HUES6 (cell line): Measurements from ENCODE around the gene TUBA1A.
"Not testable (repeated sequence)": the region's sequence is repeated elsewhere in the genome, so short reads cannot be mapped to it uniquely, and the experiment has no call there.

Experiments used
- H3K27ac ChIP-seq: 2 replicates; pipeline ENCODE4 v1.7.0; 2013; ENCODE audit warnings: low read depth, mild to moderate bottlenecking, low read length, inconsistent platforms
- H3K27me3 ChIP-seq: 2 replicates; pipeline ENCODE4 v1.6.1; 2013; ENCODE audit warnings: low read length; ENCODE audit not compliant: control insufficient read depth, insufficient read depth
- H3K36me3 ChIP-seq: 2 replicates; pipeline ENCODE4 v1.6.1; 2013; ENCODE audit warnings: low read length; ENCODE audit not compliant: control insufficient read depth, insufficient read depth
- H3K4me1 ChIP-seq: 2 replicates; pipeline ENCODE4 v1.6.1; 2013; ENCODE audit warnings: low read length; ENCODE audit not compliant: control insufficient read depth, insufficient read depth
- H3K4me3 ChIP-seq: 2 replicates; pipeline ENCODE4 v1.5.1; 2013; ENCODE audit warnings: low read depth, low read length
- H3K9ac ChIP-seq: one replicate; pipeline ENCODE4 v1.6.1; 2013; ENCODE audit warnings: mild to moderate bottlenecking, low read length
- H3K9me3 ChIP-seq: 2 replicates; pipeline ENCODE4 v1.6.1; 2013; ENCODE audit warnings: low read depth, low read length; ENCODE audit not compliant: control insufficient read depth, insufficient read depth

Gene TUBA1A

DNA sequence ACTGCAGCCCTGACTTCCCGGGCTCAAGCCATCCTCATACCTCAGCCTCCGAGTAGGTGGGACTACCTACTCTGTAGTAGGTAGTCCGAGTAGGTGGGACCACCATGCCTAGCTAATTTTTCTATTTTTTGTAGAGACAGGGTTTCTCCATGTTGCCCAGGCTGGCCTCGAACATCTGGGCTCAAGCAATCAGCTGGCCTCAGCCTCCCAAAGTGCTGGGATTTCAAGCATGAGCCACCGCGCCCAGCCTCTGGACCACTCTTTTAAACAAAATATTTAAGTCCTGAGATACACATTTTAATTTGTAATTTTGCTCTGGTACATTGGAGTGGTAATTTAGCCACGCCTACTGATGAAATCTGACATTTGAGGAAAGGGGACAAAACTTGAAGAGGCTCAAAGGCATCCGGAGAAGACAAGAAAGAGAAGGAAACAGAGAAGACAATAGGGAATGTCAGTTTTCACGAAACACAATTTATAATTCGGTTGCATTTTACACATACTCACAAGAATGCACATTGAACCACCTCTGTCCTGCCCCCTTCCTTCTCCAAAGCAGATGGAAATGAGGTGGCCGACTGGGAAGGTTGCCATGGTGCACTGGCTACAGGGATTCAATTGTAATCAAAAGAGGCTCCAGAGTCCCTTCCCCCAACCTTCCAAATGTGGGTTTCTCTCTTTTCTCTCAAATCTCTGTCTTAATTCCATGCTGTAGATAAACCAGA, 9.7 kb upstream of the TUBA1A start:
- Histone ChIP-seq H3K27me3 (no peaks in the 10 kb centered on the region), H3K9me3 (no peaks in the 10 kb centered on the region), H3K36me3 (no peaks in the 10 kb centered on the region), H3K4me3 (no peak overlapping the region), H3K4me1 (peaks cover 27% of the 10 kb centered on the region), H3K9ac (no peak overlapping the region), H3K27ac (no peak overlapping the region)

DNA sequence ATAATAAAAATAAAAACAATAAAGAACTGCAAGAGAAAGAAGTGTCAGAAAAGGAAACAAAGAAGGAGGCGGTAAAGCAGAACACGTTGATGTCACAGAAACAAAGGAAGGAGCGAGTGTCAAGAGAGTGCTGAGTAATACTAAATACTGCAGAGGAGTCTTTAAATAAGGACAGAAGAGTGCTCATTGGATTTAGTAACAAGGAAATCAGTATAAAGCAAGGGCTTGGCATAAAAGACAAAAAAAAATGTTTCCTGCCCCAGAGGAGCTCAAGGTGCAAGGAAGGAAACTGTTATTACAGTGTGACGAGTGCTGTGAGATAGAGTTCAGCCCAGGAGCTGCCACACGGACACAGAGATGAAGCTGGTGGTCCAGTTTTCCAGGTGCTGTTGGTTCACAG, 8.4 kb upstream of the TUBA1A start:
- no peaks in the 10 kb centered on the region for H3K36me3 ChIP-seq
- peaks cover 27% of the 10 kb centered on the region for H3K4me1 ChIP-seq
- H3K9ac ChIP-seq, result no peak overlapping the region
- no peak overlapping the region for H3K4me3 ChIP-seq
- no peaks in the 10 kb centered on the region for H3K9me3 ChIP-seq
- H3K27ac ChIP-seq, result no peak overlapping the region
- no peaks in the 10 kb centered on the region for H3K27me3 ChIP-seq

DNA sequence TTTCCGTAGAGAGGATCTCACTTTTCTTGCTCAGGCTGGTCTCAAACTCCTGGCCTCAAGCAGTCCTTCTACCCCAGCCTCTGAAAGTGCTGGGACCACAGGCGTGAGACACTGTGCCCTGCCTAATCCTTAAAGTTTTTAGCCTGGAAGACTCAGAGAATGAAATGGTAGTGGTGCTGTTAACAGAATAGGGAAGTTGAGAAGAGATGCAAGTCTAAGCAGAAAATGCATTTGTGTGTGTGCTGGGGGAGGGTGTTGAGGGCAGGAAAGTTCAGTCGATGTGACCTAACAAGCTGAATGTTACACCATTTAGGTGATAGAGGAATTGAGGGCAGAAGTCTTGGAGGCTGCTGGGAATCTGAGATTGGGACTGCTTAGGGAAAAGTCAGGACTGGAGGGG, 6.9 kb upstream of the TUBA1A start:
- peaks cover 13% of the 10 kb centered on the region; the same call in 1 of the 2 replicates for H3K4me1 ChIP-seq
- H3K9ac ChIP-seq, result no peak overlapping the region

DNA sequence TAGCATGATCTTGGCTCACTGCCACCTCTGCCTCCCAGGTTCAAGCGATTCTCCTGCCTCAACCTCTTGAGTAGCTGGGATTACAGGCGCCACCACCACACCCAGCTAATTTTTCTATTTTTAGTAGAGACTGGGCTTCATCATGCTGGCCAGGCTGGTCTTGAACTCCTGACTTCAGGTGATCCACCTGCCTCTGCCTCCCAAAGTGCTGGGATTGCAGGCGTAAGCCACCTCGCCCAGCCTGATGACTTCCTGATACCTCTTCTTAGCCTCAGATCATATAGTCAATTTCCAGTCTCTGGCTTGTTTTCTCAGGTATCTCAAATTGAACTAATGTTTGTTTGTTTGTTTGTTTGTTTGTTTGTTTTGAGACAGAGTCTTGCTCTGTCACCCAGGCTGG, 4.9 kb upstream of the TUBA1A start:
- H3K4me1 ChIP-seq, result peaks cover 15% of the 10 kb centered on the region
- H3K27ac ChIP-seq, H3K36me3 ChIP-seq, H3K27me3 ChIP-seq, H3K9ac ChIP-seq, H3K9me3 ChIP-seq, H3K4me3 ChIP-seq: not testable (repeated sequence)

More for the DNA sequence above, 6.9 kb upstream of the TUBA1A start:
- no peaks in the 10 kb centered on the region for H3K36me3 ChIP-seq
- H3K27ac ChIP-seq, result no peak overlapping the region
- no peak overlapping the region for H3K4me3 ChIP-seq
- H3K9me3 ChIP-seq, result no peaks in the 10 kb centered on the region
- no peaks in the 10 kb centered on the region for H3K27me3 ChIP-seq

DNA sequence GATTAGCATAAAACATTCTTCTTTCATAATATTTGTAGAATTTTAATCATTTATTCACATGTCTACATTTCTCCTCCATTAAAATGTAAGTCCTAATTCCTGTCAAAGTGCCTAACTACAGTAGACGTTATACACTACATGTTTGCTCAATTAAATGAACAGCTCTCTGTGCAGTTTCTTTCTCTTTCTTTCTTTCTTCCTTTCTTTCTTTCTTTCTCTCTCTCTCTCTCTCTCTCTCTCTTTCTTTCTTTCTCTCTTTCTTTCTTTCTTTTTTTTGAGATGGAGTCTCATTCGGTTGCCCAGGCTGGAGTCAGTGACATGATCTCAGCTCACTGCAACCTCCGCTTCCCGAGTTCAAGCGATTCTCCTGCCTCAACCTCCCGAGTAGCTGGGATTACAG, 2.6 kb upstream of the TUBA1A start:
- H3K4me3 ChIP-seq, H3K27me3 ChIP-seq, H3K9me3 ChIP-seq, H3K9ac ChIP-seq, H3K27ac ChIP-seq, H3K36me3 ChIP-seq: not testable (repeated sequence)
- H3K4me1 ChIP-seq, result peaks cover 15% of the 10 kb centered on the region

DNA sequence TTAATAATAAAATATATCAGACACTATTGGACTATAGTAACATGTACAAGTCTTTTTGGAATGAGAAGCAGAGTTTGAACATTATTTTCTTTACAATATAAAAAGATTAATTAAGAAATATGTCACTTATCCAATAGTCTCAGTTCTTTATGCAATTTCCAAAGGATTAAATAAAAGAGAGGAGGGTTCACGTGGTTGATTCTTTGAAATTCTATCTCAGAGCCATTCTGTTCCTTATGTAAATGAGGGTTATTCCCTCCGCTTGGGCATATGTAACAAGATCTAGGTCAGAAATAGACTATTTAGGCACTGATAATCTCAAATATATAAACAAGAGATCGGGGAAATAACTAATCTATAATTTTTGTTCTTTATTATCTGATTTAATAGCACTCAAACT, 2.1 kb upstream of the TUBA1A start:
- Histone ChIP-seq H3K4me3 (no peak overlapping the region), H3K4me1 (peaks cover 15% of the 10 kb centered on the region), H3K9me3 (no peaks in the 10 kb centered on the region), H3K27me3 (no peaks in the 10 kb centered on the region), H3K27ac (no peak overlapping the region), H3K9ac (no peak overlapping the region), H3K36me3 (peaks cover 7% of the 10 kb centered on the region)

DNA sequence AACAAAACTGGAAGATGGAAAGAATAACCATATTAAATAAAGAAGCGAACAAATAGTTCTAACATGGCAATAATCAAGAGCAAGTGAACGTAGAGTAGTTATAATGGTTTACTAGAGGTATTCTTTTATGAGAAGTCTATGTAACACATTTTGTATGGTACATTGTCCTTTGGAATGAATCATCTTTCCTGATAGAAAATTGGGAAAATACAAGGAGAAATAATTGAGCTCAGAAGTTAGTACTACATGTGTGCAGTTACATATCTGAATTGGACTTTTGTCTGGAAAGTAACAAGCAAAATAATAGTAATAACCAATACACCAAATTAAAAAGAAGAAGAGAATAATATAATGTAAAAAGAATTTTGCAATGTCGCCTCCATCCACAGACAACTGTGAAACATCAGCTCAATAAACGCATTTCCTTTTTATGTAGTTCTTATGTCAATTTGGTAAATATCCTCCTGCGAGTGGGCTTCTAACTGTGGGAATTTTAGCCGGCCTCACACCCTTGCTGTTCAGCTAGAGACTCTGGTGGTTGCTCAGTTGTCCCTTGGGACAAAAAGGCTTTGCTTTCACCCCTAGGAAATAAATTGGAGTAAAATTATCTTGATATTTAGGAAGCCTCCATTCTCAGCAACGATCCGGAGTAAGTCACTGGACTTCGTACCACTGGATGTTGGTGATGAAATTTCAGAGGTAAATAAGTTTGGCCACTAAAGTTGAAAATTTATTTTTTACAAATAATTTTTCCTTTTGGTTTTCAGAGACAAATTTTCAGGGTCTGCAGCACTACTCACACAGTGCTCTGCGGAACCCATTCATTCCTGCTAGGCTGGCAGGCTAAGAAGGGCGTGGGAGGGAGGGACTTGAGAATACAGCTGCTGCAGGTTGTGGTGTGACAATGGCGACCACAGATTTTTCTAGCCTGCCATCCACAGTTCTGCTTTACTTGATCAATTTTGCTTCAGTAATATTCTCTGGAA, 1.1 kb upstream of the TUBA1A start:
- no peak overlapping the region for H3K9ac ChIP-seq
- H3K27me3 ChIP-seq, result no peaks in the 10 kb centered on the region
- H3K4me1 ChIP-seq, result peaks cover 15% of the 10 kb centered on the region
- H3K9me3 ChIP-seq, result no peaks in the 10 kb centered on the region
- H3K4me3 ChIP-seq, result 0 out of 2 replicates have a peak overlapping the region, but pooled peaks have one; percentile 65
- H3K27ac ChIP-seq, result no peak overlapping the region
- H3K36me3 ChIP-seq, result peaks cover 16% of the 10 kb centered on the region

DNA sequence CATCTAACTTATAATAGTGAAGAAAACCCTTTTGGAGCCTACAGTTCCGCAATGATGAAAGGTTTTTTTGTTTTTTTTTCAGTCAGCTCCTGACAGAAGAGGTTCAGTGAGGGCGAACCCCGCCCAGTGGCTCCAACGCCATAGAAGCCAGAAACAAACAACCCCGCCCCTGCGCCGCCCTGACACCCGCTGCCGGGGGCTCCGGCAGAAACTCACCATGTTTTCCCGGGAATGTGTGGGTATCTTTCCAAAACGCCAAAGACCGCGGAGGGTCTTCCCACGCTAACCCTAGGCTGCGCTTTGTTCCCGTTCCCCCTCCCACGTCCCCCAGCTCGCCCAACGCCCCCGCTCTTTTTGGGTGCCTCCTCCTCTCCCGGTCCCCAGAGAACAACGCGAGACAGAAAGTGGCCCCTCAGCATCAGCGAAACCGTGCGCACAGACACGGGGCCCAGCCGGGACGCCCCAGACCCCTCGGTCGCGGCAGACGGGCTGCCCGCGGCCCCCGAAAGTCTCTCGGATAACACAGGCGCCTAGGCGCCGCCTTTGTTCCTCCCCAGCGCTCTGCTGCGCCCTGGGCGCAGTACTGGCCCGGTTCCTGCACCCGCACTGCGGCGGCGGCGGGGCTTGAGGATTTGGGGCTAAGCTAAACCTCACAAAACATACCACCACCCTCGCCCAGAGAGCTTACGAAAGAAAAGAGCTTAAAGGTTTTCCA, 522 bp downstream of the TUBA1A start:
- Histone ChIP-seq H3K4me1 (peaks cover 15% of the 10 kb centered on the region), H3K27me3 (no peaks in the 10 kb centered on the region), H3K27ac (peak overlapping the region; percentile 60; the same call in 1 of the 2 replicates), H3K9ac (peak overlapping the region; percentile 65), H3K36me3 (peaks cover 22% of the 10 kb centered on the region), H3K9me3 (no peaks in the 10 kb centered on the region), H3K4me3 (peak overlapping the region; percentile 65)

DNA sequence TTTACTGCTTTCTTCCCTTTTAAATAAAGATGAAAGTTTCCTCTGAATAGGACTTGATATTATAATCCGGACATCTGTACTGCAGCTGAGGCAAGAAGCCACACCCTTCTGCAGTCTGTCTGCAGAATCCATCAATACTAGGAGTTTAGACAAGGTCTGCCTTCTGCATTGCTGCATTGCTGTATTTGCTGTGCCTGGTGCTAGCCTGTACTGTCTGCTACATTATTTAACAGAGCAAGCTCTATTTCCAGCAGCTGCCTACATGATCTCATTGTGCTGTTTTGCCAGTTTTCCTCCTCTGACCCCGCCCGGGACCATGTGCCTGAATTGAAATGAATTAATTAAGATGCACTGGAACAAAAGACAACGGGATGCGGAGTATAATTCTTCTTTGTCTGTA, 1.7 kb downstream of the TUBA1A start:
- Histone ChIP-seq H3K9ac (no peak overlapping the region), H3K9me3 (no peaks in the 10 kb centered on the region), H3K27ac (no peak overlapping the region), H3K27me3 (no peaks in the 10 kb centered on the region), H3K4me1 (peaks cover 15% of the 10 kb centered on the region), H3K36me3 (peaks cover 22% of the 10 kb centered on the region), H3K4me3 (peak overlapping the region; percentile 65)

DNA sequence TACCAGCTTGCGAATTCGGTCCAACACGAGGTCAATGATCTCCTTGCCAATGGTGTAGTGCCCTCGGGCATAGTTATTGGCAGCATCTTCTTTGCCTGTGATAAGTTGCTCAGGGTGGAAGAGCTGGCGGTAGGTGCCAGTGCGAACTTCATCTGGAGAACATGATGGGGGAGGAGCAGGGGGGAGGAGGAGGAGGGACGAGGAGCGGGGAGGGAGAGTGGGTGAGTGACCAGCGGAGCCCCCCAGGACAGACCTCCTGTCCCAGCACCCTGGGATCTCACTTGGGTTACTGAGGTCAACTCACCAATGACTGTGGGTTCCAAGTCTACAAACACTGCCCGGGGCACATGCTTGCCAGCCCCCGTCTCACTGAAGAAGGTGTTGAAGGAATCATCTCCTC, 2.6 kb downstream of the TUBA1A start:
- Histone ChIP-seq H3K4me1 (peaks cover 15% of the 10 kb centered on the region), H3K36me3 (peaks cover 22% of the 10 kb centered on the region)
- not testable (repeated sequence) for H3K9me3 ChIP-seq, H3K9ac ChIP-seq, H3K27ac ChIP-seq, H3K4me3 ChIP-seq, H3K27me3 ChIP-seq
